ENCODE results near the gene CA10.

The CA10 gene

GRCh38 chr17:51668155-51668962 lies 490.2 kb downstream of the CA10 start:
- no peak for DNase-seq

DNA sequence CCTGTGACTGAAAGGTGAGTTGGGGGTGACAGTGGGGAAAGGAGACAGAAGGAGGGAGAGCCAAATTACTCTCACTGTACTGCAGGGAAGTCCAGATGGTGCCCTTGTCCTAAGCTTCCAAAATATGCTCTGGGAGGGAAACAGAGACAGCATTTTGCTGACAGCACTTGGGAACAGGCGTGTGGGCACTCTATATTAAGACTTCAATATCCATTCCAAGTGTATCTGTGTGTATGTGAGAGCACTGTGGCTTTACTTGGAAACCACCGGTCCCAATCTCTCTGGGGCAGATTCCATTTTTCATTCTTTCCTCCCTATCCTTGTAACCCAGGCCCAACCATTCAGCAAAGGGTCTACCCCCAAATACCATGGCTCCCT lies 490.8 kb downstream of the CA10 start:
- DNase-seq = no peak

- DNase-seq = no peak
Measured at GRCh38 chr17:51666971-51667705, 491.4 kb downstream of the CA10 start.

DNA sequence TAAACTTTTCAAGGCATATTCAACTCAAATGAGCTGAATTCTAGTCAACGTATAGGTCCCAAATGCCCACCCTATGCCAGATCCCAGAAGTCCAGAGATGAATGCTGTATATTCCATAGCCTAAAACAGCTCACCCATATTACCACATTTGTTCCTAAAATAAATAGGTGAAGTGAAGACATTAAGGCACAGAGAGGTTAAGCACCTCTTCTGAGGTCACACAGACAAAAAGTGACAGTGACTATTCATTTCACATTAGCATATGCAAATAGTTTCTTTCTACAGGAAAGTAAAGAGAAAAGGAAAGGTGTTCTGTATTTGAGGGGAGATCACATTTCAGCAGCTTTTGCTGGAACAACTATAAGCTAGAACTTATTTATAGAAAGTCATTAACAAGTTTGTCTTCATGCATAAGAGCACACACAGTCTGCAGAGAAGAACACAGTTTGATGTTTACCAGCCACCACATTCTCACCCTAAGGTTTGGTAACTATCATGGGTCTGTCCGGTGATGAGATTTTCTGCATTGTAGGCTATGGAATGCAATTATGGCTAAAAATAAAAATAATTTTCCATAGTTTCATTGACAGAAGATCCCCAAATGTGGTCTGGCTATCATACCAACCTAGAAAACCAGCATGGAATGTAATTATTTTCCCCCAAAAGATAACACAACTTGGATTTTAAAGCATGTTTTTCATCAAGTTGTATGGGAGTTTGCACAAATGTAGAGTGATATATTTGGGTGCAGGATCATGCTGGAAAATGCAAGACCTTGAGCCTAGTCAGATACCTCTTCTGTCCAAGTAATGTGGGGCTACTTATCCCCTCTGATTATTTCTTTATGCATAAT lies 496.1 kb downstream of the CA10 start:
- no peak for DNase-seq

GRCh38 chr17:51661403-51661802 lies 497.1 kb downstream of the CA10 start:
- DNase-seq = no peak

- no peak for DNase-seq
Measured at GRCh38 chr17:51660266-51660665, 498.2 kb downstream of the CA10 start.

- DNase-seq = no peak
Measured at GRCh38 chr17:51657224-51657623, 501.3 kb downstream of the CA10 start.

- no peak for DNase-seq
Measured at GRCh38 chr17:51653878-51654277, 504.6 kb downstream of the CA10 start.

DNA sequence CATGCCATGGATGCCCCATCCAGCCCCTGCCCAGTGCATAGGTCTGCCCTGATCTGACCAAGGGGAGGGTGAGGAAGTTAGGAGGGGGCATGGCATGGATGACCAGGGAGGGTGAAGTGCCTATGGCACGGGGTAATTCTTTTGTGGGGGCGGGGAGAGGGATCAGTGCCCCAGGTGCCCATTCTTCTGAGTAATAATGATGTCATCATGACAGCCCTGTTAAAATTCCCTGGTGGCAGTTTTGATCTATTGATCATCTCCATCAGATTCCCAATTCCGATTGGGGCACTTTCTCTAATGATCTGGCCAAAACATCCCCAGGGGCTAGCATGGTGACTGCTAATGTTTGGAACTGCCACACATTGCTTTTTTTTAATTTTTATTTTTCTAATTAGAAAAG lies 506.0 kb downstream of the CA10 start:
- no peak for DNase-seq

GRCh38 chr17:51651513-51652298 lies 506.8 kb downstream of the CA10 start:
- DNase-seq = no peak

GRCh38 chr17:51650772-51651171 lies 507.7 kb downstream of the CA10 start:
- no peak for DNase-seq

DNA sequence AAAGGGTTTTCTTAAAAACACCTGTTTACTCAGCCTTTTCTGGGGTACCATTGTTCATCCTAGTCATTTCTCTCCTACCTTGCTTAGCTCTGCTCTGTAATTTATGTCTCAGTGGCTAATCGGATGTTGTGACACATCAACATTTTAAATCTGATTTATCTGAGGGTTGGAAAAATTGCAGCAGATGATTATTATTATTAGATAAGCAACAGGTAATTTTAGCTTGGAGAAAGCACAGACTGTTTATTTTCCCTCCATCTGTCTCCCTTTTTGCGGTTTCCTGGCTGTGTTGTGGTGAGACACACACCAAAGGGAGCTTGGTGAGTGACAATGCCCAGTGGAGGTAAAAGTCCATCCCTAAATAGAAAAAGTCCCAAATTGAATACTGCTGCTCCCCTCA lies 508.3 kb downstream of the CA10 start:
- DNase-seq = no peak

DNA sequence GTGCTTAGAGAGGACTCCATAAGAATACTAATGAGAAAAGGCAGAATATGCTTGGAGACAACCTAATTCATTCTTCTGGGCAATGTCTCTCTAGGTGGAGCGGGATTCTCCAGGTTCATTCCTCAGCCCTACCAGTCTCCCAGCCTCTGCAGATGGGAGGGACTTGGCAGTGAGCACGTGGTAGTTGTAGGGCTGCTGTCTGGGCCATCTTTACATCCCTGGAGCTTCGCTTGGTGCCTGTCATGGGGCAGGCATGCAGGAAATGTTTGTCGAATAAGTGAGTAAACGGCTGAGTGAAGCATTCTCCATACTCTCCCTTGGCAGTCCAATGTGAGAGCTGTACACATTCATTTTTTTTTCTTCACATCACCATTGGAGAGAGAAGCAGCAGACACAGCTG lies 510.7 kb downstream of the CA10 start:
- DNase-seq = no peak

DNA sequence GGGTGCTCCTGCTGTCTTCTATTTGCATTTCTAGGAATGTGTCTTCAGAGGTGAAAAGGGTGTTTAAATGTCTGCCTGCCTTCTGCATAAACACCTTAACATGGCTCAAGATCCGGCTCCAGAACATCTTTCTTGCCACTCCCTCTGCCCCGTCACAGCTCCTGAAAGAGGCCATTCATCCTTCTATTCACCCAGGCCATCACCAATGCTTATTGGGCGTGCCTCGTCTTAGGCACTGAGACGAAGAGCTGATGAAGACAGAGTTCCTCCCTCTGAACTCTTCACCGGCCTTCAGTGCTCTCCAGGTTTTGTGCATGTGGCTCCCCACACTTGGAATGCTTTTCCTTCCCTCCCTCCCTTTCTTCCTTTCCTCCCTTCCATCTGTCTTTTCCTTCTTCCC lies 511.4 kb downstream of the CA10 start:
- no peak for DNase-seq

GRCh38 chr17:51646539-51646938 lies 512.0 kb downstream of the CA10 start:
- DNase-seq = no peak

DNA sequence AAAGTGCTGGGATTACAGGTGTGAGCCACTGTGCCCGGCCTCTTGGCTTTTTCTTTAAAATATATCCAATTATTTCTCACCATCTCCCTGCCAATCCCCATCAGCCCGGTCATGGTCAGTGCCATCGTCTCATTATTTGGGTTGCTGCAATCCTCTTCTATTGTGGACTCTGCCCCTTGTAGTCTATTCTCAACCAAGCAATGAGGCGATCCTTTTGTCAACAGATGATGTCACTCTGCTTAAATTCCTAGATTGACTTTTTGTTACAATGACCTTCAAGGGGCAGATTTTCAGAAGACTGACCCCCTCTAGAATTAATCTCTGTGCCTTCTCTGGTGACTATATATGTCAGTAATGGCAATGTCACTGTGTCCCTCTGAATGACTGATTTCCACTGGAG lies 513.5 kb downstream of the CA10 start:
- DNase-seq = no peak

DNA sequence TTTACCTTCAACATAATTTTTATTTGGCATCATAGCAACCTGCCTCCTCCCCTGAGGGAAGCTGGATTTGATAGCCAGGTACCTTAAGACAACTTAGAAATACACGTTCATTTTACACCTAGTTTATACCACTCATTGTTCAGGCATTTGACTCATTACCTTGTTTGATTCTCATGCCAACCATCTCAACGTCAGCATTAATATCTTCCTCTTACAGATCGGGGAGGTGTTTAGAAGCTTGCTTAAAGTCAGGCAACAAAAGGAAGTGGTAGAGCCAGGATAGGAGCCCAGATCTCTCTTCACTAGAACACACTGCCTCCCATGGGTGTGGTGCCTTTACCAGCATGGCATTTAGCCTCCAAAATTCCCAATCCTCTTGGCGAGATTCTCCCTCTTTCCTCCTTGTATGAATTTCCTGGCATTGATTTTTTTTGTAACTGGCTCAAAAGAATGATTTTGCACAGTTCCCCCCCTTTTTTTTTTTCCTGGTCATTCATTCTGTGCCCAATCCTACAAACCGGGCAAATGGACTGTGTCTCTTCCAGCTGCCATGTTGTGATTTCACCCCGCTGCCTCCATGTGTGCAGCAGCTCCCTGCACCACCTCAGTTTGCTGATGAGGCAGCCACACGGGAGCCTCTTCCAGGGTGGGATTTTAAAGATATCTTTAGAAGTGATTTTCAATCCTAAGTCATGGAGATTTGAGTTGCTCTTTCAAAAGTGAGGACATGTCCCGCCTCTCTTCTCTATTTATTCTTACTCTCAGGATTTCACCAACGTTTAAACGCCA lies 514.6 kb downstream of the CA10 start:
- no peak for DNase-seq

DNA sequence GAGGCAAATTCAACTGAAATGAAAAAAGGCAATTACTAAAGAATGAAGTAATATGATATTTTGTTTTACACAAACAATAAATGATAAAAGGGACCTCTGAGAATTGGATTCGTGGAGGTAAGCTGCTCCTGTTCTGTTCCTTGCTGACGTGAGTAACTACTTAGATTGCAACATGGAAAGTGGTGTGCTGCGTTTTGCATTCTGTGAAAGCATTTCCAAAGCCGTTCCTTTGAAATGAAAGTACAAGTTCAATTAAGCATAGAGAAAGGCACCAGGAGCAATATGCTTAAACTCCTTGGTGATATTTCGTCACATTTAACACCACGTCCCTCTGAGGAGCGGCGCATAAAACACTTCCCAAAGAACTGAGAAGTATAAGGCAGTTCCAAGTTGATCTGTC lies 516.5 kb downstream of the CA10 start:
- no peak for DNase-seq

DNA sequence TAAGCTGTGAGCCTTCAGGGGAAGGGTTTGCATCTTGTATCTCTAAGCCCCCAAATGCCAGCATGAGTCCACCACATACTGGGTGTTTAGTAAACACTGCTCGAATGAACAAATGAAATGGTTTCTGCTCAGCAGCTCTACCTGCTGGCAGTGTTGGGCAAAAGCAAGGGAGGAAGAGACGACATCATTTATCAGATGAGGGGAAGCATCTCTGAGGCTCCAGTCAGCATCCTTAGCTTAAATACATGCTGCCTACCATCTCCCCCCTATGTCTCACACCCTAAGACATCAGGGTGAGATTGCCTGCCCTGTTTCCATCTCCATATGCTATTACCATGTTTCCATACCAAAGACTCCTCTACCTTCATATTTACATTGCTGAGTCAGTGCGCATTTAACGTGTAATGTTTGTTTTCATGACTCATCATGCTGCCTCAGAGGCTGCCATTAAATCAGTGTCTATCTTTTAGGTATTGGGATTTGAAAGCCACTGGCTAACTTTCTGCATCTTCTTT lies 518.3 kb downstream of the CA10 start:
- DNase-seq = no peak

- no peak for DNase-seq
Measured at GRCh38 chr17:51638971-51639370, 519.5 kb downstream of the CA10 start.

GRCh38 chr17:51636291-51636690 lies 522.2 kb downstream of the CA10 start:
- no peak for DNase-seq
